ENCODE results near the gene SAP25.

- TF ChIP-seq CTCF (IDR thresholded peaks at IDR 0.05) (no peak), POLR2A (IDR thresholded peaks at IDR 0.05) (peak in 1 of 2 donors; percentile 26)
These were observed 11.2 kb upstream of the SAP25 start for GRCh38 chr7:100584683-100585510.
